K562 (cell line): Measurements from ENCODE around the gene FAM177B. TPM values are rescaled to one million over a fixed set of nuclear protein-coding genes. Genes with fewer than 3 reads are reported as not detected.

Experiments
- ATAC-seq: fragments of 200-7000 bp; cut with Tn5 transposase; 3 replicates; pipeline ENCODE4 v1.9.1; 2020; ENCODE audit warnings: moderate library complexity
- BruUV-seq: library from RNA; stranded (reverse); fragments of 400-500 nt; replicated peaks from 2 replicates; lab custom pipeline; 2021; lab: Mats Ljungman, UMichigan
- CTCF ChIA-PET: fragments of 300-600 bp; formaldehyde crosslinking; extraction: SDS; loops from one replicate; lab custom pipeline; 2021; ENCODE audit warnings: low intra/inter-chr PET ratio; lab: Yijun Ruan, JAX
- POLR2A ChIA-PET: fragments of 300-600, 350-650 bp; sonication (Branson Sonifier 250); formaldehyde crosslinking; extraction: SDS; loops from one replicate; lab custom pipeline; 2021; ENCODE audit warnings: antibody characterized with exemption, inconsistent platforms; lab: Yijun Ruan, JAX
- DNase-seq, 4 experiments: peaks; one replicate each; pipeline versions ENCODE4 v3.0.0 to v3.0.0-alpha.2; 2011 to 2018; ENCODE audit warnings: low spot score in 3 of 4, mixed read lengths in 3 of 4; ENCODE audit errors: extremely low read depth in 1 of 4
- FAIRE-seq: peaks from 2 replicates; lab custom pipeline; 2011; peaks lifted over from hg19 to GRCh38; lab: Jason Lieb, UNC
- H2AFZ ChIP-seq: 2 replicates; pipeline ENCODE4 v1.6.0; 2011; ENCODE audit warnings: low read depth, low read length, control low read depth, inconsistent platforms
- H3K27ac ChIP-seq: fragments of 200-600 bp; 3 replicates; pipeline ENCODE4 v1.8.0; 2011; ENCODE audit warnings: low read depth, mild to moderate bottlenecking, control low read depth, inconsistent platforms, low read length, moderate library complexity, mixed read lengths; ENCODE audit errors: extremely low read depth
- H3K27me3 ChIP-seq, 2 experiments: fragments of 300-600 bp in 1 of 2; 2 replicates in 1 of 2; 3 replicates in 1 of 2; pipeline versions ENCODE4 v1.6.0 to v1.8.0; 2011; ENCODE audit warnings: inconsistent platforms in 2 of 2, low read length in 2 of 2, mild to moderate bottlenecking in 1 of 2, mixed read lengths in 1 of 2, moderate library complexity in 1 of 2; ENCODE audit not compliant: control insufficient read depth in 2 of 2, insufficient read depth in 2 of 2
- H3K36me3 ChIP-seq: fragments of 300-600 bp; 3 replicates; pipeline ENCODE4 v1.8.0; 2011; ENCODE audit warnings: mild to moderate bottlenecking, low read length, inconsistent platforms; ENCODE audit not compliant: control insufficient read depth, insufficient read depth
- H3K4me1 ChIP-seq, 2 experiments: fragments of 200-600 bp in 1 of 2; replicated peaks in 1 of 2; 2 replicates in 1 of 2; 3 replicates in 1 of 2; pipeline versions ENCODE4 v1.5.1 to v1.8.0; 2011; ENCODE audit warnings: inconsistent platforms in 2 of 2, low read length in 2 of 2, mild to moderate bottlenecking in 1 of 2, mixed read lengths in 1 of 2, moderate library complexity in 1 of 2; ENCODE audit not compliant: control insufficient read depth in 2 of 2, insufficient read depth in 2 of 2
- H3K4me2 ChIP-seq: 2 replicates; pipeline ENCODE4 v1.6.1; 2011; ENCODE audit warnings: low read length, control low read depth, inconsistent platforms, mixed read lengths; ENCODE audit not compliant: insufficient read depth
- H3K4me3 ChIP-seq: fragments of 200-600 bp; sonication (generic), shearing (Covaris generic); 2 replicates; pipeline ENCODE4 v1.5.1; 2016; ENCODE audit warnings: control low read depth, inconsistent platforms
- H3K79me2 ChIP-seq: fragments of 200-600 bp; 3 replicates; pipeline ENCODE4 v1.8.0; 2011; ENCODE audit warnings: low read length, inconsistent platforms; ENCODE audit not compliant: control insufficient read depth, insufficient read depth
- H3K9ac ChIP-seq, 2 experiments: 2 replicates each; pipeline versions ENCODE4 v1.6.0 to v1.6.1; 2011; ENCODE audit warnings: low read depth in 2 of 2, low read length in 2 of 2, control low read depth in 1 of 2, inconsistent platforms in 1 of 2, mild to moderate bottlenecking in 1 of 2, mixed read lengths in 1 of 2; ENCODE audit not compliant: insufficient read depth in 1 of 2
- H3K9me1 ChIP-seq: one replicate; pipeline ENCODE4 v1.6.0; 2011; ENCODE audit warnings: inconsistent platforms, mild to moderate bottlenecking, low read length, moderate library complexity; ENCODE audit not compliant: control insufficient read depth, insufficient read depth
- H3K9me3 ChIP-seq: replicated peaks from 2 replicates; pipeline ENCODE4 v1.5.1; 2011; ENCODE audit warnings: low read depth, low read length, inconsistent platforms; ENCODE audit not compliant: control insufficient read depth, insufficient read depth
- H4K20me1 ChIP-seq: replicated peaks from 2 replicates; pipeline ENCODE4 v1.6.1; 2011; ENCODE audit warnings: low read length, inconsistent platforms, mixed read lengths; ENCODE audit not compliant: control insufficient read depth, insufficient read depth
- C11orf30 ChIP-seq: fragments of 450-650 bp; IDR thresholded peaks from 2 replicates; pipeline ENCODE4 v1.6.1; 2016; ENCODE audit warnings: low read depth, mild to moderate bottlenecking
- FIP1L1 ChIP-seq: fragments of 200-400 bp; formaldehyde crosslinking; IDR thresholded peaks from 2 replicates; pipeline ENCODE4 v1.6.1; 2018; ENCODE audit warnings: mild to moderate bottlenecking, low read depth, low read length; ENCODE audit not compliant: poor library complexity, severe bottlenecking
- MAFF ChIP-seq: IDR thresholded peaks from 2 replicates; pipeline ENCODE4 v1.6.1; 2012; ENCODE audit warnings: low read length, improper control_type of control experiment
- MAFG ChIP-seq: fragments of 450-650 bp; conservative IDR thresholded peaks from 2 replicates; pipeline ENCODE4 v1.6.1; 2016; ENCODE audit warnings: missing genetic modification characterization, missing compliant biosample characterization
- MAFK ChIP-seq: IDR thresholded peaks from 2 replicates; pipeline ENCODE4 v1.6.1; 2011; ENCODE audit warnings: low read length, improper control_type of control experiment
- MTA2 ChIP-seq: fragments of 450-650 bp; IDR thresholded peaks from 2 replicates; pipeline ENCODE4 v1.6.1; 2016; ENCODE audit warnings: low read depth
- NFYB ChIP-seq: IDR thresholded peaks from 2 replicates; pipeline ENCODE4 v1.6.1; 2011; ENCODE audit warnings: mild to moderate bottlenecking, moderate library complexity; ENCODE audit not compliant: insufficient read length; ENCODE audit errors: extremely low read depth
- RUNX1 ChIP-seq: sonication (generic); IDR thresholded peaks from 2 replicates; pipeline ENCODE4 v1.6.1; 2016; ENCODE audit warnings: antibody characterized with exemption, low read depth
- TAF9B ChIP-seq: fragments of 450-650 bp; IDR thresholded peaks from 2 replicates; pipeline ENCODE4 v1.6.1; 2018; ENCODE audit warnings: mild to moderate bottlenecking; ENCODE audit not compliant: partially characterized antibody
- ZBTB7A ChIP-seq: IDR thresholded peaks from 2 replicates; pipeline ENCODE4 v1.6.1; 2011; ENCODE audit warnings: low read depth, mild to moderate bottlenecking, low read length, moderate library complexity, borderline replicate concordance; ENCODE audit not compliant: control insufficient read depth
- ZNF197 ChIP-seq: fragments of 200-800 bp; sonication (Bioruptor generic); IDR thresholded peaks from 2 replicates; pipeline ENCODE4 v1.6.1; 2016; ENCODE audit warnings: low read depth, missing genetic modification characterization, missing compliant biosample characterization
- ZNF316 ChIP-seq: fragments of 450-650 bp; IDR thresholded peaks from 2 replicates; pipeline ENCODE4 v1.6.1; 2016
- WGBS: fragments of 100-300 bp; shearing (Covaris generic); methylation state at CpG from one replicate; pipeline ENCODE4 v1.1.6; 2016; ENCODE audit warnings: low coverage, mixed read lengths; ENCODE audit not compliant: insufficient coverage; ENCODE audit errors: missing lambda C conversion rate; 5-methylcytosine and 5-hydroxymethylcytosine counted together
- in situ Hi-C: fragments of 300-500 bp; cut with MboI; formaldehyde crosslinking; loops from 4 replicates; pipeline ENCODE4 v1.15.0; 2018; ENCODE audit warnings: inconsistent platforms, mixed read lengths
- intact Hi-C: fragments of 100-400 bp; cut with micrococcal nuclease; formaldehyde crosslinking; loops from 2 replicates; pipeline ENCODE4 v1.14.2; 2022
- polyA plus RNA-seq, 8 experiments: library from polyadenylated mRNA; depleted of rRNA in 4 of 8; stranded (reverse) in 5 of 8; unstranded in 3 of 8; fragments of >200 nt; fragmentation: Nextera tagmentation in 2 of 8; fragmentation: Illumina TruSeq in 1 of 8; extraction: Ambion mirVana in 2 of 8; extraction: Trizol in 1 of 8; gene quantifications; 2 replicates each; pipeline versions ENCODE4 v1.2.1 to v1.2.3, GENCODE V29; 2011 to 2014; ENCODE audit warnings: inconsistent platforms in 1 of 8, missing spikeins in 1 of 8
- total RNA-seq, 7 experiments: library from RNA; depleted of rRNA in 6 of 7; stranded (reverse); fragments of >200 nt in 6 of 7; fragmentation: Illumina TruSeq in 2 of 7; extraction: Trizol in 2 of 7; gene quantifications; 2 replicates each; pipeline versions ENCODE4 v1.2.1 to v1.2.3, GENCODE V29; 2011 to 2021; ENCODE audit warnings: low replicate concordance in 1 of 7
- TF ChIP-seq, protein P1 (sequence below), 2 experiments: fragments of 450-650 bp; IDR thresholded peaks; 2 replicates each; pipeline ENCODE4 v1.6.1; 2018; ENCODE audit warnings: mild to moderate bottlenecking in 2 of 2, low read depth in 1 of 2; ENCODE audit not compliant: partially characterized antibody in 2 of 2

Gene FAM177B
- total and polyA plus RNA-seq, 9 of the 15 experiments (the other 6 are each of a cell fraction or from before 2014, with no cell fraction given) = not detected

DNA sequence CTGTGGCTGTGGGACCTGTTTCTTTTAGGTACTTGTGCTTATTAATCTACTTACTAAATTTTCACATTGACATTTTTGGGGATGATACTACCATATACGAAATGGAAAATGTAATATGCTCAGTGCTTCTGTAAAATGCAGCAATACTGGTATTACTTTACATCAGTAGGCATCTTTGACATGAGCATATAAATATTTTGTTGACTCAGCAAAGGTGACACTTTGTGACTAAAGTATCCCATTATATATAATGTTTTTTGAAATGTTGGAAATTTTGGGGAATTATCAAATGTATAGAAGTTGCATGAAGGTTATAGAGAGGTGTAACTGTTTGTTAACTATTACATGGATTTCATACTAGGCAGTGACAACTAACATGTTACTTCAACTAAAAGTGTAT is 2.3 kb upstream of the FAM177B start:
- in situ Hi-C loops = no loop called here

More for the DNA sequence above, 2.3 kb upstream of the FAM177B start:
- no peaks in the 10 kb centered on the region for H3K27me3 ChIP-seq
- H3K36me3 ChIP-seq = peaks cover 45% of the 10 kb centered on the region
- no peak for FAIRE-seq
- no peak for DNase-seq
- H3K9ac ChIP-seq = no peak overlapping the region
- no peaks in the 10 kb centered on the region for H3K79me2 ChIP-seq
- POLR2A ChIA-PET = no interaction called here
- H2AFZ ChIP-seq = no peak overlapping the region
- H3K9me1 ChIP-seq = no peaks in the 10 kb centered on the region
- no peaks in the 10 kb centered on the region for H3K4me1 ChIP-seq
- CTCF ChIA-PET = no interaction called here
- BruUV-seq = no TSS peak
- no peak overlapping the region for H3K27ac ChIP-seq
- TF ChIP-seq FIP1L1 (no peak), RUNX1 (no peak), MTA2 (no peak), TAF9B (no peak), ZNF197 (CRISPR knock-in tag) (no peak), MAFK (peak; percentile 90), MAFF (peak; percentile 86), ZNF316 (peak; percentile 93), MAFG (tag) (peak; percentile 82), NFYB (no peak), C11orf30 (peak; percentile 85), ZBTB7A (no peak)
- TF ChIP-seq, protein P1, sequence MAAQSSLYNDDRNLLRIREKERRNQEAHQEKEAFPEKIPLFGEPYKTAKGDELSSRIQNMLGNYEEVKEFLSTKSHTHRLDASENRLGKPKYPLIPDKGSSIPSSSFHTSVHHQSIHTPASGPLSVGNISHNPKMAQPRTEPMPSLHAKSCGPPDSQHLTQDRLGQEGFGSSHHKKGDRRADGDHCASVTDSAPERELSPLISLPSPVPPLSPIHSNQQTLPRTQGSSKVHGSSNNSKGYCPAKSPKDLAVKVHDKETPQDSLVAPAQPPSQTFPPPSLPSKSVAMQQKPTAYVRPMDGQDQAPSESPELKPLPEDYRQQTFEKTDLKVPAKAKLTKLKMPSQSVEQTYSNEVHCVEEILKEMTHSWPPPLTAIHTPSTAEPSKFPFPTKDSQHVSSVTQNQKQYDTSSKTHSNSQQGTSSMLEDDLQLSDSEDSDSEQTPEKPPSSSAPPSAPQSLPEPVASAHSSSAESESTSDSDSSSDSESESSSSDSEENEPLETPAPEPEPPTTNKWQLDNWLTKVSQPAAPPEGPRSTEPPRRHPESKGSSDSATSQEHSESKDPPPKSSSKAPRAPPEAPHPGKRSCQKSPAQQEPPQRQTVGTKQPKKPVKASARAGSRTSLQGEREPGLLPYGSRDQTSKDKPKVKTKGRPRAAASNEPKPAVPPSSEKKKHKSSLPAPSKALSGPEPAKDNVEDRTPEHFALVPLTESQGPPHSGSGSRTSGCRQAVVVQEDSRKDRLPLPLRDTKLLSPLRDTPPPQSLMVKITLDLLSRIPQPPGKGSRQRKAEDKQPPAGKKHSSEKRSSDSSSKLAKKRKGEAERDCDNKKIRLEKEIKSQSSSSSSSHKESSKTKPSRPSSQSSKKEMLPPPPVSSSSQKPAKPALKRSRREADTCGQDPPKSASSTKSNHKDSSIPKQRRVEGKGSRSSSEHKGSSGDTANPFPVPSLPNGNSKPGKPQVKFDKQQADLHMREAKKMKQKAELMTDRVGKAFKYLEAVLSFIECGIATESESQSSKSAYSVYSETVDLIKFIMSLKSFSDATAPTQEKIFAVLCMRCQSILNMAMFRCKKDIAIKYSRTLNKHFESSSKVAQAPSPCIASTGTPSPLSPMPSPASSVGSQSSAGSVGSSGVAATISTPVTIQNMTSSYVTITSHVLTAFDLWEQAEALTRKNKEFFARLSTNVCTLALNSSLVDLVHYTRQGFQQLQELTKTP (IDR thresholded peaks at IDR 0.05; ENCODE audit: low read depth in 1 of 2, partially characterized antibody in 2 of 2) = no peak
- 50% methylated on average over 1 of the region's 1 CpG for WGBS
- no peak overlapping the region for H3K4me2 ChIP-seq
- H3K9me3 ChIP-seq = no peaks in the 10 kb centered on the region
- H3K4me3 ChIP-seq = no peak overlapping the region
- ATAC-seq = no peak
- H4K20me1 ChIP-seq = no peaks in the 10 kb centered on the region
- intact Hi-C loops = no loop called here
